PFSK-1 (cell line): Measurements from ENCODE around the gene CEP83.

ENCODE experiments used
- FOXP2 ChIP-seq: optimal IDR thresholded peaks from 2 replicates; pipeline ENCODE3; 2011; ENCODE audit warnings: borderline replicate concordance, control low read depth, inconsistent platforms; ENCODE audit not compliant: insufficient read depth; ENCODE audit errors: extremely low read length, extremely low read depth
- POLR2AphosphoS5 ChIP-seq: IDR thresholded peaks from 2 replicates; pipeline ENCODE4 v1.6.1; 2012; ENCODE audit warnings: low read depth, mild to moderate bottlenecking, control low read depth, low read length, moderate library complexity
- REST ChIP-seq, 2 experiments: IDR thresholded peaks; 2 replicates each; pipeline versions ENCODE4 v1.6.1 to v1.8.0; 2011 to 2012; ENCODE audit warnings: low read depth in 2 of 2, low read length in 2 of 2, control low read depth in 1 of 2, inconsistent platforms in 1 of 2, mild to moderate bottlenecking in 1 of 2, moderate library complexity in 1 of 2; ENCODE audit not compliant: insufficient read depth in 1 of 2
- SIN3A ChIP-seq: IDR thresholded peaks from 2 replicates; pipeline ENCODE4 v1.6.1; 2012; ENCODE audit warnings: mild to moderate bottlenecking, low read length, moderate library complexity, borderline replicate concordance; ENCODE audit not compliant: insufficient read depth
- TAF1 ChIP-seq: IDR thresholded peaks from 2 replicates; pipeline ENCODE4 v1.6.1; 2012; ENCODE audit warnings: low read length, control low read depth, borderline replicate concordance; ENCODE audit not compliant: insufficient read depth

Gene CEP83

DNA sequence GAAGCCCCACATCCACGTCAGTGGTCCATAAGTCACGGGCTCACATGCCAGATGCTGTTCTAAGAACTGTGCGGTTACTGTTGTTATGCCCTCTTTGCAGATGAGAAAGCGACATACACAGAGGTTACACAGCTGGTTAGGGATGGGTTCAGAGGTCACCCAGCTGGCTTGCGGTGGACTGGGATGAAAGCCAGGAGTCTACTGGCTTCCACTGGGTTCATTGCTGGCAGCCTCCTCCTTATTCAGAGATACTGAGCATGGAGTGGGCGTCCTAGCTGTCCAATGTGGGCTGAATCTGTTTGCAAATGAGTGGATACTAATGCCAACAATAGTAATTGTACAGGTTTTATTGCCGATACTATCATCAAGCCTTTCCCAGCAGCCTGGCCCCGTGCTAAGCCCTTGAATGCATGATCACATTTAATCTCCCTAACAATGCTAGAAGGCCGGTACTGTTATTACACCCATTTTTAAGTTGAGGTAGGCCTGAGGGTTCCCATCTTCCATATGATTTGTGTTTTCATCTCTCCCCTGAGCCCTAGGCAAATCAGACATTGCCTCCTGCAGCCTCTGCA lies 182.2 kb downstream of the CEP83 start:
- no peak for TF ChIP-seq SIN3A
- no peak for TF ChIP-seq FOXP2
- no peak for TF ChIP-seq POLR2AphosphoS5

DNA sequence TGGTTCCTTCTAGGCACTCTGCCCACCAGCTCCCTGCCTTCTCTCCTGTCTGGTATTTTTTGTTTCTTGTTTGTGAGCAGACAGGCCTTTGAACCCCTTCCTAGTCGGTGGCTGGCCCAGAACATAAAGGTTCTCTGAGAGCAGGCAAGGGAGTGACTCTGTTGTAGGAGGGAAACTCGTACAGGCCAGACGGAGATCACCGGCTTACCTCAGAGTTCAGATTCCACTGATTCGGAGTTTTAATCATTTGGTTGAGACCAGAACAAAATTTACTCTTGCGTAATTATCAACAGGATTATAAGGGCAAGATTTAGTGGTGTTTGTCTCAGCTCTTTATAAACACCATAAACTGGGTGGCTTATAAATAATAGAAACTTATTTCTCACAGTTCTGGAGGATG lies 182.9 kb downstream of the CEP83 start:
- TF ChIP-seq POLR2AphosphoS5 (no peak), TAF1 (no peak), SIN3A (no peak)

DNA sequence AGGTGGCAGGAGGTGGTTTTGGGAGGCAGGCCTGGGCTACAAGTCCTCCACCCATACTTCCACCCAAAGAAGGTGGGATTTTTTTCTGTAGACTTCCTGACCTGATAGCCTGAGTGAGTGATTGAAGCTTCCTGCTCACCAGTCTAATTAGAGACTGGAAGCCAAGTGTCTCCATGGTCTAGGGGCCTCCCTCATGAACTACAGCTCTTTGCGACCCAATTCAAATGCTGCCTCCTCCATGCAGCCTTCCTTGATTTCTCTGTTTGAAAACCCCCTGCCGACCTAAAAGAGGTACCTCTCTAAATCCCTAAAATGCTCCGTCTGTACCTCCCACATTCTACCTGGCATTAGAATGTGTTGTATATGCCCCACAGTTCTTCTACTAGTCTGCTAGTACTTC lies 186.4 kb downstream of the CEP83 start:
- TF ChIP-seq POLR2AphosphoS5 (no peak), TAF1 (no peak), FOXP2 (no peak), REST (IDR thresholded peaks at IDR 0.05; ENCODE audit: insufficient read depth in 1 of 2, low read depth in 2 of 2, low read length in 2 of 2) (no peak), SIN3A (no peak)

DNA sequence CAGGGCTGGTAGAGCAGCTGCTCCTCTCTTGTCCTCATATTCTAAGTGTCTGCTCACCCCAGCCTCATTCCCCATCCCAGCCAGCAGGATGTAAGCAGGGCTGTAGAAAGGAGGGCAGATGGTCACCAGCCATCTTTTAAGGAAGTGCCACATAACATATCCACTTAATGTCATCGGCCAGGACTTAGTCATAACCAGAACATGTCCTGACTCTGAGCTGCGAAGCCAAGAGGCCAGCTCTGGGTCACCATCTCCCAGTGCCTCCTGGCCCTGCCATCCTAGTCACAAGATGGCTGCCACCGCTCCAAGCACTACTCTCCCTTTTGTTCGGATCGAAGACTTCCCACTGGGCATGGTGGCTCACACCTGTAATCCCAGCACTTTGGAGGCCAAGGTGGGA lies 187.4 kb downstream of the CEP83 start:
- TF ChIP-seq REST (IDR thresholded peaks at IDR 0.05; ENCODE audit: insufficient read depth in 1 of 2, low read depth in 2 of 2, low read length in 2 of 2) (no peak), SIN3A (no peak), POLR2AphosphoS5 (no peak), FOXP2 (no peak), TAF1 (no peak)

GRCh38 chr12:94271351-94271750 lies 188.3 kb downstream of the CEP83 start:
- no peak for TF ChIP-seq POLR2AphosphoS5
- TF ChIP-seq FOXP2: no peak
- TF ChIP-seq TAF1: no peak
- TF ChIP-seq SIN3A: no peak
- no peak for TF ChIP-seq REST (IDR thresholded peaks at IDR 0.05; ENCODE audit: insufficient read depth in 1 of 2, low read depth in 2 of 2, low read length in 2 of 2)

DNA sequence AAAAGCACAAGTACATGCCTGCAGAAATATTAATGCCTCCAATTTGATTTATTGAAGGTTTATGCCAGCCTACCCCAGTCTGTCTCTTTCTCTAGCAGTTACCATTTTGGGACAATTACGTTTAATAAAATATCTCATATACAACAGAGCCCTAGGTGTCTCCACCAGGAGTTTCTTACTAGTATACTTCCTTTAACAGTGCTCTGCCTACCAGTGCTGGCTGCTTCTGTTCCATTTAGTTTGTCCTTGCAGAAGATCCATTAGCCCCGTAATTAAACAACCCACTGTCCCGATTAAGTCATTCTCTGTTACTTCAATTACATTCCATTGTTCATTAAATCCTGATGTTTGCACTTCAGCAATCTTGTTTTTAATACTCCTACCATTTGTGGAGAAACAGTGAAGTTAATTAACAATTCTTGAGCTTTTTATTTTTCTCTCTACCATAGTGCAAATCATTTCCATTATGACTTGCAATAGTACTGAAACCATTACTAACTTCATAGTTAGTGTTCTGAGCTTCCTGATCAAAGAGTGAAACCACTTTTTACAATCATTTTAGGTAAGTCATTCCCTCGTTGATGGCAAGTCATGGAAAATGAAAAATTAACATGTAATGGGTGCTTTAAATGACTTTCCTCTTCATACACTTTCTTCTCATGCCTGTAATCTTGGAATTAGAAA lies 190.2 kb downstream of the CEP83 start:
- TF ChIP-seq FOXP2 (no peak), REST (IDR thresholded peaks at IDR 0.05; ENCODE audit: insufficient read depth in 1 of 2, low read depth in 2 of 2, low read length in 2 of 2) (no peak), SIN3A (no peak), TAF1 (no peak), POLR2AphosphoS5 (no peak)
